PFSK-1 (cell line): ENCODE data around the gene CDC34.

Experiments
- POLR2AphosphoS5 ChIP-seq: IDR thresholded peaks from 2 replicates; pipeline ENCODE4 v1.6.1; 2012; ENCODE audit warnings: low read depth, mild to moderate bottlenecking, control low read depth, low read length, moderate library complexity
- SIN3A ChIP-seq: IDR thresholded peaks from 2 replicates; pipeline ENCODE4 v1.6.1; 2012; ENCODE audit warnings: mild to moderate bottlenecking, low read length, moderate library complexity, borderline replicate concordance; ENCODE audit not compliant: insufficient read depth
- TAF1 ChIP-seq: IDR thresholded peaks from 2 replicates; pipeline ENCODE4 v1.6.1; 2012; ENCODE audit warnings: low read length, control low read depth, borderline replicate concordance; ENCODE audit not compliant: insufficient read depth
- TF ChIP-seq, protein P1 (sequence below), 2 experiments: IDR thresholded peaks; 2 replicates each; pipeline versions ENCODE4 v1.6.1 to v1.8.0; 2011 to 2012; ENCODE audit warnings: low read depth in 2 of 2, low read length in 2 of 2, control low read depth in 1 of 2, inconsistent platforms in 1 of 2, mild to moderate bottlenecking in 1 of 2, moderate library complexity in 1 of 2; ENCODE audit not compliant: insufficient read depth in 1 of 2

DNA sequence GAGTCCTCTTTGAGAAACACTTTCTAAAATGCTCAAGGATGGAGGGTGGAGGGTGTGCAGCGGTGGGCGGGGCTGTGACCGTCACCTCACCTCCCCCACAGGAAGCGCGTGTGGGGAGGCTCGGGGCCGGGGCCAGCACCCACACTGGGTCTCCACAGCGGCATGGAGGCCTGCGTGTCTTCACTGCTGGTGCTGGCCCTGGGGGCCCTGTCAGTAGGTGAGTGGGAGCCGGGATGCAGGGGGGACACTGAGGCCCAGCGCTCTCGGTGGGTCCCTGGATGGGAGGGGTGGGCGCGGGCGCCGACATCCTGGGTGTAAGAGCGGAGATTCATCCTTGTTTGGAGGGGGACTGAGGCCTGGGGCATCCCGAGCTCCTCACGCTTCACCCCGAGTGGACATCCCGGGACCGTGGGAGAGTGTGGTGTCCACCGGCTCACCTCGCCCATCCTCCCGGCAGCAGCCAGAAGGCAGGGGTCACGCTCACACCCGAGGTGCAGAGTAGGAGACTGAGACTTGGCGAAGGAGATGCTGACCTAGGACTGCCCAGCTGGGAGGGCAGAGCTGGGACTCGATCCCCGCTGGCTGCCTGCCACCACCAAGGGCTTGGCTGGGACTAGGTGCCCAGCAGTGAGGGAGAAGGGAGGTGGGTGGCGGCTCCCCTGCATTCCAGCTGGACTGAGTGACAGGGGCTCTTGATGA, 12.5 kb downstream of the CDC34 start, which contains the start of gene GZMM:
- TF ChIP-seq POLR2AphosphoS5 (no peak), SIN3A (no peak), TAF1 (no peak)
- TF ChIP-seq, protein P1, sequence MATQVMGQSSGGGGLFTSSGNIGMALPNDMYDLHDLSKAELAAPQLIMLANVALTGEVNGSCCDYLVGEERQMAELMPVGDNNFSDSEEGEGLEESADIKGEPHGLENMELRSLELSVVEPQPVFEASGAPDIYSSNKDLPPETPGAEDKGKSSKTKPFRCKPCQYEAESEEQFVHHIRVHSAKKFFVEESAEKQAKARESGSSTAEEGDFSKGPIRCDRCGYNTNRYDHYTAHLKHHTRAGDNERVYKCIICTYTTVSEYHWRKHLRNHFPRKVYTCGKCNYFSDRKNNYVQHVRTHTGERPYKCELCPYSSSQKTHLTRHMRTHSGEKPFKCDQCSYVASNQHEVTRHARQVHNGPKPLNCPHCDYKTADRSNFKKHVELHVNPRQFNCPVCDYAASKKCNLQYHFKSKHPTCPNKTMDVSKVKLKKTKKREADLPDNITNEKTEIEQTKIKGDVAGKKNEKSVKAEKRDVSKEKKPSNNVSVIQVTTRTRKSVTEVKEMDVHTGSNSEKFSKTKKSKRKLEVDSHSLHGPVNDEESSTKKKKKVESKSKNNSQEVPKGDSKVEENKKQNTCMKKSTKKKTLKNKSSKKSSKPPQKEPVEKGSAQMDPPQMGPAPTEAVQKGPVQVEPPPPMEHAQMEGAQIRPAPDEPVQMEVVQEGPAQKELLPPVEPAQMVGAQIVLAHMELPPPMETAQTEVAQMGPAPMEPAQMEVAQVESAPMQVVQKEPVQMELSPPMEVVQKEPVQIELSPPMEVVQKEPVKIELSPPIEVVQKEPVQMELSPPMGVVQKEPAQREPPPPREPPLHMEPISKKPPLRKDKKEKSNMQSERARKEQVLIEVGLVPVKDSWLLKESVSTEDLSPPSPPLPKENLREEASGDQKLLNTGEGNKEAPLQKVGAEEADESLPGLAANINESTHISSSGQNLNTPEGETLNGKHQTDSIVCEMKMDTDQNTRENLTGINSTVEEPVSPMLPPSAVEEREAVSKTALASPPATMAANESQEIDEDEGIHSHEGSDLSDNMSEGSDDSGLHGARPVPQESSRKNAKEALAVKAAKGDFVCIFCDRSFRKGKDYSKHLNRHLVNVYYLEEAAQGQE (IDR thresholded peaks at IDR 0.05; ENCODE audit: insufficient read depth in 1 of 2, low read depth in 2 of 2, low read length in 2 of 2), result no peak
